Endodermal cell (in vitro differentiated cells): ENCODE results near the gene SLC25A11. TPM values are rescaled to one million over a fixed set of nuclear protein-coding genes. Genes with fewer than 3 reads are reported as not detected.
A peak's percentile ranks its signal among the peaks of the same experiment; 100 is the strongest.

ENCODE experiments used
- DNase-seq: peaks from one replicate; pipeline ENCODE4 v3.0.0-alpha.2; 2017
- H3K27ac ChIP-seq: 2 replicates; pipeline ENCODE4 v1.5.1; 2013; ENCODE audit warnings: mild to moderate bottlenecking, low read depth, low read length, moderate library complexity
- H3K27me3 ChIP-seq: 2 replicates; pipeline ENCODE4 v1.6.1; 2013; ENCODE audit warnings: mild to moderate bottlenecking, low read length, moderate library complexity; ENCODE audit not compliant: insufficient read depth, control insufficient read depth, poor library complexity, severe bottlenecking
- H3K36me3 ChIP-seq: 2 replicates; pipeline ENCODE4 v1.7.0; 2013; ENCODE audit warnings: mild to moderate bottlenecking, low read length, moderate library complexity; ENCODE audit not compliant: control insufficient read depth, insufficient read depth
- H3K4me1 ChIP-seq: one replicate; pipeline ENCODE4 v1.7.0; 2013; ENCODE audit warnings: low read length; ENCODE audit not compliant: control insufficient read depth, insufficient read depth
- H3K4me3 ChIP-seq: 2 replicates; pipeline ENCODE4 v1.5.1; 2013; ENCODE audit warnings: mild to moderate bottlenecking, low read length, moderate library complexity
- H3K9ac ChIP-seq: 2 replicates; pipeline ENCODE4 v1.6.1; 2013; ENCODE audit warnings: mild to moderate bottlenecking, low read length, moderate library complexity; ENCODE audit not compliant: poor library complexity, severe bottlenecking; ENCODE audit errors: extremely low read depth
- H3K9me3 ChIP-seq: 2 replicates; pipeline ENCODE4 v1.6.1; 2013; ENCODE audit warnings: mild to moderate bottlenecking, low read length, moderate library complexity; ENCODE audit not compliant: control insufficient read depth
- H3K27ac Mint-ChIP-seq: 2 replicates; pipeline ENCODE4 v1.8.0; 2020; ENCODE audit warnings: mixed read lengths
- H3K27me3 Mint-ChIP-seq: 2 replicates; pipeline ENCODE4 v1.8.0; 2021; ENCODE audit warnings: mild to moderate bottlenecking, mixed read lengths; ENCODE audit not compliant: insufficient read depth
- H3K36me3 Mint-ChIP-seq: 2 replicates; pipeline ENCODE4 v1.8.0; 2020; ENCODE audit warnings: low read depth, mixed read lengths
- H3K4me1 Mint-ChIP-seq: 2 replicates; pipeline ENCODE4 v1.8.0; 2020; ENCODE audit warnings: mixed read lengths
- H3K4me3 Mint-ChIP-seq: 2 replicates; pipeline ENCODE4 v1.8.0; 2020; ENCODE audit warnings: mild to moderate bottlenecking, moderate library complexity, mixed read lengths
- H3K9me3 Mint-ChIP-seq: 2 replicates; pipeline ENCODE4 v1.8.0; 2020; ENCODE audit warnings: mild to moderate bottlenecking, mixed read lengths
- WGBS, 2 experiments: methylation state at CpG; one replicate each; pipeline versions ENCODE4 v1.1.5 to v1.1.7; 2013; ENCODE audit warnings: missing lambda C conversion rate in 2 of 2, mixed read lengths in 1 of 2; ENCODE audit not compliant: insufficient coverage in 1 of 2, insufficient read length in 1 of 2; 5-methylcytosine and 5-hydroxymethylcytosine counted together
- total RNA-seq, 2 donors: library from RNA; stranded (reverse); fragmentation: NEBNext Ultra II Directional in 1 of 2; extraction: Animal tissue kit (Norgen Biotek cat#: 25700) in 1 of 2; gene quantifications; 2 replicates in 1 of 2; 3 replicates in 1 of 2; pipeline ENCODE4 v1.2.1, GENCODE V29; 2021
- TF ChIP-seq, protein P1 (sequence below): fragments of 200-600 bp; sonication (generic); conservative IDR thresholded peaks from 2 replicates; pipeline ENCODE4 v1.5.0; 2021; ENCODE audit warnings: antibody characterized with exemption, mild to moderate bottlenecking

Gene SLC25A11
- total RNA-seq, 2 donors from 2014 or later: 59.9 to 76.9 TPM

DNA sequence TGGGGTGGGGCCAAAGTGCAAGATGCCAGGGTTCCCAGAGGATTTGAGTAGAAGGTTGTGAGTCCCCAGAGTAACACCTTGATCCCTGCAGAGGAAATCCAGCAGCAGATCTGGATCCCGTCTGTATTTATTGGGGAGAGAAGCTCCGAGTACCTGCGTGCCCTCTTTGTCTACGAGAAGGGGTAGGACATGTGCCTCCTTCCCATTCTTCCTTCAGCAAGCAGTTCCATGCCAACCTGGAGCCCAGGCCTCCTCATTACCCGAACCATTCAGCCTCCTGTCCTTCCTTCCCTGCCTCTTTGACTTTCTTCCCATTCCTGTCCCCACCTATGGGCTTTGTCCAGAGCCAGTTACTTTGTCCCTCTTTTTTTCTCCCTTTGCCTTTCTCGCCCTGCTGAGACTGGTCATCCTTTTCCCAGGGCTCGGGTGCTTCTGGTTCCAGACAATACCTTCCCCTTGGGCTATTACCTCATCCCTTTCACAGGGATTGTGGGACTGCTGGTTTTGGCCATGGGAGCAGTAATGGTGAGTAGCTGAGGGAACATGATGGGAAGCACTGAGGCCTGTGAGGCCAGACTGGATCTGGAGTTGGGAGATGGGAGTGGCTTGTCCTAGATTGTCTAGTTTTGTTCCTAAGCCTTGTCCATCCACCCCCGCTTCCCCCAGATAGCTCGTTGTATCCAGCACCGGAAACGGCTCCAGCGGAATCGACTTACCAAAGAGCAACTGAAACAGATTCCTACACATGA is 3.1 kb upstream of the SLC25A11 start:
- Histone ChIP-seq H3K27ac (no peak overlapping the region), H3K9ac (no peak overlapping the region), H3K4me1 (peaks cover 16% of the 10 kb centered on the region), H3K27me3 (no peaks in the 10 kb centered on the region), H3K36me3 (peaks cover 51% of the 10 kb centered on the region), H3K9me3 (no peaks in the 10 kb centered on the region), H3K4me3 (no peak overlapping the region)
- H3K4me1 Mint-ChIP-seq: peaks cover 40% of the 10 kb centered on the region
- TF ChIP-seq, protein P1, sequence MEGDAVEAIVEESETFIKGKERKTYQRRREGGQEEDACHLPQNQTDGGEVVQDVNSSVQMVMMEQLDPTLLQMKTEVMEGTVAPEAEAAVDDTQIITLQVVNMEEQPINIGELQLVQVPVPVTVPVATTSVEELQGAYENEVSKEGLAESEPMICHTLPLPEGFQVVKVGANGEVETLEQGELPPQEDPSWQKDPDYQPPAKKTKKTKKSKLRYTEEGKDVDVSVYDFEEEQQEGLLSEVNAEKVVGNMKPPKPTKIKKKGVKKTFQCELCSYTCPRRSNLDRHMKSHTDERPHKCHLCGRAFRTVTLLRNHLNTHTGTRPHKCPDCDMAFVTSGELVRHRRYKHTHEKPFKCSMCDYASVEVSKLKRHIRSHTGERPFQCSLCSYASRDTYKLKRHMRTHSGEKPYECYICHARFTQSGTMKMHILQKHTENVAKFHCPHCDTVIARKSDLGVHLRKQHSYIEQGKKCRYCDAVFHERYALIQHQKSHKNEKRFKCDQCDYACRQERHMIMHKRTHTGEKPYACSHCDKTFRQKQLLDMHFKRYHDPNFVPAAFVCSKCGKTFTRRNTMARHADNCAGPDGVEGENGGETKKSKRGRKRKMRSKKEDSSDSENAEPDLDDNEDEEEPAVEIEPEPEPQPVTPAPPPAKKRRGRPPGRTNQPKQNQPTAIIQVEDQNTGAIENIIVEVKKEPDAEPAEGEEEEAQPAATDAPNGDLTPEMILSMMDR: no peak
- no peak for DNase-seq
- 92 to 93% methylated on average over 10 to 13 of the region's 13 CpGs for WGBS, 2 experiments
- H3K27ac Mint-ChIP-seq: peak overlapping the region; percentile 10
- H3K27me3 Mint-ChIP-seq: no peaks in the 10 kb centered on the region
- no peaks in the 10 kb centered on the region for H3K9me3 Mint-ChIP-seq
- peaks cover 51% of the 10 kb centered on the region for H3K36me3 Mint-ChIP-seq
- peak overlapping the region; percentile 94 for H3K4me3 Mint-ChIP-seq

DNA sequence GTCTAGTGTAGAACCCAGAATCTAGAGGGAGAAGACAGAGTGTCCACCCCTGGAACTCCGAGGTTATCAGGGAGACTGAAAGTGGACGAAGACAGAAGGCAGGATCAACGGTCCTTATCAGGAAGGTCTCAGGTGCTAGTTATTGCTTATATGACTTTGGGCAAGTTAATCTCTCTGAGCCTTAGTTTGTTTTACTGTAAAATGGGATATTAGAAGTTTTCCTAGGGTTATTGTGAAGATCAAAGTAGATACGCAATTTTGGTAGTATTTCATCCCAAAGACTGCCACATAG is 1.4 kb upstream of the SLC25A11 start:
- Mint-ChIP-seq H3K36me3 (peaks cover 51% of the 10 kb centered on the region), H3K4me1 (peaks cover 34% of the 10 kb centered on the region)
- 77 to 80% methylated on average over 4 of the region's 4 CpGs for WGBS, 2 experiments

DNA sequence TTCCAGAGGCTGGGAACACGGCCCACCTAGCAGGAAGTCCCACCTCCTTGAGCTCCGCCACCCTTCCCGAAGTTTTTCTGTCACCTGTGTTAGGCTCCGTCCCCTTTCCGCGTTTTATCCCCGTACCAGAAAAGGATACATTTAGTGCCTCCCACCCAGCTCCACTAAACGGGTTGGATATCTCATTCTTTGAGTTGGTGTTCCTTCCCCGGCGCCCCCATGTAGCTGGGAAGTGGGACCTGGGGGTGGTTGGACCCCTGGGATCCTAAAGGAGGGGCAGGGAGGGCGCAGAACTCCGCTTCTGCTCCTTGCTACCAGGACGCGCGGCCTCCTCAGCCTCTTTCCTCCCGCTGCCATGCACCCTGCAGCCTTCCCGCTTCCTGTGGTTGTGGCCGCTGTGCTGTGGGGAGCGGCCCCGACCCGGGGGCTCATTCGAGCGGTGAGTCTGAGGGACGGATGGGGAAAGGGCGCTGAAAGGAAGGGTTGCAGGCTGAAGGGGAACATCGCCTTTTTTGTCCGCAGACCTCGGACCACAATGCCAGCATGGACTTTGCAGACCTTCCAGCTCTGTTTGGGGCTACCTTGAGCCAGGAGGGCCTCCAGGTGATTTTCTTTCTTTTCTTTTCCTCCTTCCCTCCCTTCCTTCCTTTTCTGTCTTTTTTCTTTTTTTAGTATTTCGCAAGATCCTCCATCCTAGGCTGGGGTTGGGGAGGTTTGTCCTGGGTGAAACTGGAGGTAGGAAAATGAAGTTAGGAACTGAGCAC is 891 bp upstream of the SLC25A11 start:
- TF ChIP-seq, protein P1: no peak
- Histone ChIP-seq H3K36me3 (peaks cover 54% of the 10 kb centered on the region), H3K27ac (peak overlapping the region; percentile 96), H3K27me3 (no peaks in the 10 kb centered on the region), H3K4me1 (peaks cover 16% of the 10 kb centered on the region), H3K9me3 (no peaks in the 10 kb centered on the region), H3K9ac (peak overlapping the region; percentile 84), H3K4me3 (peak overlapping the region; percentile 98)
- Mint-ChIP-seq H3K9me3 (no peaks in the 10 kb centered on the region), H3K36me3 (peaks cover 52% of the 10 kb centered on the region), H3K4me3 (peak overlapping the region; percentile 94), H3K27ac (peak overlapping the region; percentile 99), H3K27me3 (no peaks in the 10 kb centered on the region), H3K4me1 (peaks cover 31% of the 10 kb centered on the region)
- DNase-seq: no peak
- WGBS, 2 experiments: 2 to 3% methylated on average over 11 to 29 of the region's 29 CpGs

More for the DNA sequence above, 1.4 kb upstream of the SLC25A11 start:
- TF ChIP-seq, protein P1: no peak
- no peaks in the 10 kb centered on the region for H3K9me3 ChIP-seq
- no peaks in the 10 kb centered on the region for H3K27me3 ChIP-seq
- H3K4me3 Mint-ChIP-seq: peak overlapping the region; percentile 94
- H3K27me3 Mint-ChIP-seq: no peaks in the 10 kb centered on the region
- peaks cover 54% of the 10 kb centered on the region for H3K36me3 ChIP-seq
- H3K4me1 ChIP-seq: peaks cover 16% of the 10 kb centered on the region
- no peak for DNase-seq
- no peaks in the 10 kb centered on the region for H3K9me3 Mint-ChIP-seq
- H3K27ac ChIP-seq: no peak overlapping the region
- peak overlapping the region; percentile 99 for H3K27ac Mint-ChIP-seq
- peak overlapping the region; percentile 98 for H3K4me3 ChIP-seq
- H3K9ac ChIP-seq: peak overlapping the region; percentile 84
